GM12873 (cell line): ENCODE data around the gene RPA1.

Experiments
- TF ChIP-seq, protein P1 (sequence below): IDR thresholded peaks from 2 replicates; pipeline ENCODE4 v1.5.1; 2012; ENCODE audit warnings: low read depth, mild to moderate bottlenecking, moderate library complexity, low read length, control low read depth; ENCODE audit not compliant: insufficient read depth; ENCODE audit errors: missing control alignments

RPA1 gene

GRCh38 chr17:1931844-1932579 is 102.2 kb downstream of the RPA1 start:
- TF ChIP-seq, protein P1, sequence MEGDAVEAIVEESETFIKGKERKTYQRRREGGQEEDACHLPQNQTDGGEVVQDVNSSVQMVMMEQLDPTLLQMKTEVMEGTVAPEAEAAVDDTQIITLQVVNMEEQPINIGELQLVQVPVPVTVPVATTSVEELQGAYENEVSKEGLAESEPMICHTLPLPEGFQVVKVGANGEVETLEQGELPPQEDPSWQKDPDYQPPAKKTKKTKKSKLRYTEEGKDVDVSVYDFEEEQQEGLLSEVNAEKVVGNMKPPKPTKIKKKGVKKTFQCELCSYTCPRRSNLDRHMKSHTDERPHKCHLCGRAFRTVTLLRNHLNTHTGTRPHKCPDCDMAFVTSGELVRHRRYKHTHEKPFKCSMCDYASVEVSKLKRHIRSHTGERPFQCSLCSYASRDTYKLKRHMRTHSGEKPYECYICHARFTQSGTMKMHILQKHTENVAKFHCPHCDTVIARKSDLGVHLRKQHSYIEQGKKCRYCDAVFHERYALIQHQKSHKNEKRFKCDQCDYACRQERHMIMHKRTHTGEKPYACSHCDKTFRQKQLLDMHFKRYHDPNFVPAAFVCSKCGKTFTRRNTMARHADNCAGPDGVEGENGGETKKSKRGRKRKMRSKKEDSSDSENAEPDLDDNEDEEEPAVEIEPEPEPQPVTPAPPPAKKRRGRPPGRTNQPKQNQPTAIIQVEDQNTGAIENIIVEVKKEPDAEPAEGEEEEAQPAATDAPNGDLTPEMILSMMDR, result no peak

DNA sequence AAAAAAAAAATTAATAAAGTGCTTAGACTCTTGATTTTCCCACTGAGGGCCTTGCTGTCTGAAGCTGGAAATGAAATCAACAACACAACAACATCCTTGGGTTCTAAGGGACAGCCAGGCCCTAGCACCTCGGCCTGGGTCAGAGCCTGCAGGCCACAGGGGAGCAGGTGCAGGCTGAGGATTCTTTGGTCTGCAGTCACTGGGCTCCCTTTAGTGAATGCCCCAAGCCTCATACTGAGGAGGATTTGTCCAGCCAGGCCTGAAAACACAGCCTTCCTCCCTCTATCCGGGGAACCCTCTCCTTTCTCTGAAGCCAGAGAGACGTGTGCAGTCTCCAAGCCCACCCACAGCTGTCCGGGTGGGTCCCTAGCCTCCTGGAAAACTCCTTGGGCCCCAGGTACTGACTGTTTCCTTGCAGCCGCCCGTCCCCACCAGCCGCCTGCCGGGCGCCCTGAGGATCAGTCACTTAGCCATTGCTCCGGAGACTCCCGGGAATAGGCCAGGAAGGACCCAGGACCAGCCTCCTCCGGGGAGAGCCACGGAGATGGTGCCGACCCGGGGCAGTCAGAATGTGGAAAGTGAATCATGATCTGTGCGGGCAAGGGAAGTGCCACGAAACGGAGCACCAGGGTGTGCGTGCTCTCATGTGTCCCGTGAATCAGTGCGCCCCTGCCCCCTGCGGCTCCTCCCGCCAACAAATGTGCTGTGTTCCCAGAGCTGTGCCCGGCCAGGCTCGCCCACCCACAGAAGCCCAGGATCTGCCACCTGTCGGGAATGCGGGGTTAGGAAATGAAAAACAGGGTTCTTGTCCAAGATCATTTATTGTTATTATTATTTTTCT is 104.3 kb downstream of the RPA1 start:
- TF ChIP-seq, protein P1, result no peak

DNA sequence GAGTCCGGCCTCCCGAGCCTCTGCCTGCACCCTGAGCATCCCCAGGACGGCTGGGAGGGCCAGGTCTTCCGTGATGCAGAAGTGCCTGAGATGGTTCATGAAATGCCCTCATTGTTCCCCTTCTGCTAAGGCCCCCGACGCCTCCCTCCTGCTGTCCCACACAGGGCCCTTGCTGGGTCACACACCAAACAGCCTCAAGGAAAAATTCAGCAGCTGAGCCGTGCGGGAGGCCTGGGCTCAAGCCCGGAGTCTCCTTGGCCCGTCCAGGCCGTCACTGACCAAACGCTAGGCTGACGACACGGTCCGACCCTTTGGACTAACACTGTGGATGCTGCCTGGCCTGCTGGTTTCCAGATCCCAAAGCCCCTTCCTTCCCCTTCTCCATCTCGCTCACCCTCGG is 105.1 kb downstream of the RPA1 start:
- TF ChIP-seq, protein P1, result no peak

DNA sequence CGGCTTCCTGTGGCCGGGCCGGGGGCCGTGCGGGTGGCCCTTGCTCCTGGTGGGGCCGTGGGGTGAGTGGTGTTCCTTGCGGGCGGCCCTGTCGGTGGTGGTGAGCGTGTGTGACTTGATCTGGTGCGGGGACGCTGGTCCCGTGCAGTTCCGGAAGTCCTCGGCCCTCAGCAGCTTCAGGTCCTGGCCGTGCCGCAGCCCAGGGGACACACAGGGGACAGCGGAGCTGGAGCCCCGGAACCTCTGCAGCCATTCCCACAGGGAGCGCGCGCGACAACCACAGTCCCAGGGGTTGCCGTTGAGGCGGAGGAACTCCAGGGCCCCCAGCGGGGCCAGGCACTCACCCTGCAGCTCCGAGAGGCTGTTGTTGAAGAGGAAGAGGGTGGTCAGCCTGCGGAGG is 107.0 kb downstream of the RPA1 start:
- TF ChIP-seq, protein P1, result no peak

DNA sequence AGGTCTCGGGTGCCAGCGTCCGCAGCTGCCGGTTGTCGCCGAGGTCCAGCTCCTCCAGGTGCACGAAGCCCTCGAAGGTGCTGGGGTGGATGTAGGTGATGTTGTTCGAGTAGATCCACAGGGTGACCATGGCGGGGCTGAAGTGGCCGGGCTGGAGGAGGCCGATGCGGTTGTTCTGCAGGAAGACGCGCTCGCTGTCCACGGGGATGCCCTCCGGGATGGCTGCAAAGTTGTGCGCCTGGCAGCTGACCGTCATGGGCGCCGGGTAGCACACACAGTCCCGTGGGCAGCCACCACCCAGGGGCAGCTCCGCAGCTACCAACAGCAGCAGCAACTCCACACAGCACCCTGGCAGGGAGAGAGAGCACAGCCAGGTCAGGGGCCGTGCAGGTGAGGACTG is 107.7 kb downstream of the RPA1 start:
- TF ChIP-seq, protein P1, result no peak

- TF ChIP-seq, protein P1, result no peak
These were observed 110.4 kb downstream of the RPA1 start for GRCh38 chr17:1939981-1940809.

- TF ChIP-seq, protein P1, result no peak
These were observed 111.0 kb downstream of the RPA1 start for GRCh38 chr17:1940810-1941185.
